Occipital lobe (tissue), 2 donors: Measurements from ENCODE around the gene MAP4K3. TPM values are rescaled to one million over a fixed set of nuclear protein-coding genes. Genes with fewer than 3 reads are reported as not detected.
"Not testable (repeated sequence)": the region's sequence is repeated elsewhere in the genome, so short reads cannot be mapped to it uniquely, and the experiment has no call there.

Experiments used
- DNase-seq: peaks from one replicate; lab custom pipeline; 2025; lab: John Stamatoyannopoulos, UW
- total RNA-seq: library from RNA; depleted of rRNA; stranded (reverse); fragments of >200 nt; gene quantifications from one replicate; pipeline ENCODE4 v1.2.3, GENCODE V29; 2014

The MAP4K3 gene
- total RNA-seq, 1 donor from 2014 or later: 122 TPM

GRCh38 chr2:39244241-39244862 lies 192.7 kb downstream of the MAP4K3 start:
- not testable (repeated sequence) for DNase-seq

GRCh38 chr2:39243469-39244123 lies 193.5 kb downstream of the MAP4K3 start, which contains the start of gene CDKL4:
TSS of gene CDKL4 (minus strand) at chr2:39243970.
- no peak for DNase-seq

GRCh38 chr2:39241588-39241987 lies 195.5 kb downstream of the MAP4K3 start:
- DNase-seq: no peak

GRCh38 chr2:39240758-39241157 lies 196.3 kb downstream of the MAP4K3 start:
- DNase-seq: no peak

GRCh38 chr2:39234754-39235153 lies 202.3 kb downstream of the MAP4K3 start:
- no peak for DNase-seq

- no peak for DNase-seq
These were observed 204.9 kb downstream of the MAP4K3 start for GRCh38 chr2:39232141-39232540.

GRCh38 chr2:39228413-39229209 lies 208.5 kb downstream of the MAP4K3 start:
- DNase-seq: no peak

GRCh38 chr2:39227628-39228412 lies 209.3 kb downstream of the MAP4K3 start:
- DNase-seq: peak; percentile 52

- DNase-seq: no peak
These were observed 211.5 kb downstream of the MAP4K3 start for GRCh38 chr2:39225567-39225966.

GRCh38 chr2:39223909-39224308 lies 213.2 kb downstream of the MAP4K3 start:
- DNase-seq: no peak

GRCh38 chr2:39221459-39221858 lies 215.6 kb downstream of the MAP4K3 start:
- DNase-seq: no peak

GRCh38 chr2:39220136-39220535 lies 216.9 kb downstream of the MAP4K3 start:
- no peak for DNase-seq

- DNase-seq: no peak
These were observed 218.7 kb downstream of the MAP4K3 start for GRCh38 chr2:39218391-39218790.

- no peak for DNase-seq
These were observed 219.9 kb downstream of the MAP4K3 start for GRCh38 chr2:39217192-39217550.

- DNase-seq: no peak
These were observed 220.5 kb downstream of the MAP4K3 start for GRCh38 chr2:39216346-39217191.

GRCh38 chr2:39215545-39215944 lies 221.5 kb downstream of the MAP4K3 start:
- DNase-seq: no peak

GRCh38 chr2:39213015-39213414 lies 224.1 kb downstream of the MAP4K3 start:
- no peak for DNase-seq

- no peak for DNase-seq
These were observed 226.2 kb downstream of the MAP4K3 start for GRCh38 chr2:39210846-39211245.

- DNase-seq: no peak
These were observed 233.7 kb downstream of the MAP4K3 start for GRCh38 chr2:39203382-39203781.

- no peak for DNase-seq
These were observed 234.3 kb downstream of the MAP4K3 start for GRCh38 chr2:39202639-39203369.
